Omental fat pad (tissue), 4 donors: ENCODE measurements around the gene POTEB. TPM values are rescaled to one million over a fixed set of nuclear protein-coding genes. Genes with fewer than 3 reads are reported as not detected.
"Not testable (repeated sequence)": the region's sequence is repeated elsewhere in the genome, so short reads cannot be mapped to it uniquely, and the experiment has no call there.

ENCODE experiments used
- ATAC-seq: fragments of 150-250 bp; one replicate; pipeline ENCODE4 v1.9.1; 2016; ENCODE audit warnings: mild to moderate bottlenecking, moderate library complexity; ENCODE audit not compliant: low FRiP score
- DNase-seq: peaks from one replicate; pipeline ENCODE4 v3.0.0-alpha.2; 2019; ENCODE audit warnings: low spot score
- small RNA-seq: library from RNA; depleted of rRNA; stranded (forward); fragments of <200 nt; gene quantifications from one replicate; pipeline ENCODE3, GENCODE V24; 2016
- total RNA-seq, 4 donors: library from RNA; depleted of rRNA; stranded (reverse); fragments of >200 nt; gene quantifications; one replicate each; pipeline ENCODE4 v1.1.0, GENCODE V29; 2016

POTEB gene
- not detected for total RNA-seq

DNA sequence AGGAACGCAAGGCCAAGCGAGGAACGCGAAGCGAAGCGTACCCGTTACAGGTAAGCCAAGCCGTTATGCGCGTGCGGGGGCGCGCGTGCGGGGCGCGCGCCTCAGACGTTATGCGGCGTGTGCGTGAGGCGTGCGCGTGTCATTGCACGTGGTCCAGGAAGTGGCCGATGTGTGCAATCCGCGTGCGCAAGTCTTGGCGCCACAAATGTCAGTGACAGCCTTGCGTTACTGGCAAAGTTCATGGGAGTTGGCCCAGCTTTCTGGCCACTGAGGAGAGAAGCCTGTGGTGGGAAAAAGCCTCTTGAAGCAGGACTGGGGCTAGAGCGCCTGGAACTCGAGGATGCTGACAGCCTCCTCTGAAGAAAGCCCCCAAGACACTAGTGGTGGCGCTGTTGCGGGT is at the start of gene POTEB:
Gene POTEB (minus strand): TSS at position 101 of the 400 bp plus-strand sequence. CDS start 489 bp downstream, outside the sequence.
- not testable (repeated sequence) for DNase-seq, ATAC-seq

DNA sequence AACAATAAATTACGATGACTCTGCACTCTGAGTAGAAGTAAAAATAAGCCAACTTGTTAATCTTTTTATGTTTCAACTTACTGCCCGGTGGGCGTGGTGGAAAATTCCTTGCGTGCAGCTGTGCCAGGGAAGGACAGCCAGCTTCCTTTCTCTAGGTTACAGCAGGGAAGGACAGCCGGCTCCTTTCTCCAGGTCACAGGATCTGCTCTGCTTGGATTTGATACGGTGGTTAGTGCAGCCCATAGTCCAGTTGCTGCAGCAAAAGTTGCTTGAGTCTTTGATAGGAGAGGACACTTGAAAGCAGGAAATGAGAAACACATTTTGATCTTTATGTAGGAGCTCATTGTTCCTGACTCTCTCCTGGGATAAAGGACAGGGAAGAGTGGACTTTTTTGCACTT is 13.4 kb upstream of the POTEB start:
- not testable (repeated sequence) for DNase-seq, ATAC-seq

DNA sequence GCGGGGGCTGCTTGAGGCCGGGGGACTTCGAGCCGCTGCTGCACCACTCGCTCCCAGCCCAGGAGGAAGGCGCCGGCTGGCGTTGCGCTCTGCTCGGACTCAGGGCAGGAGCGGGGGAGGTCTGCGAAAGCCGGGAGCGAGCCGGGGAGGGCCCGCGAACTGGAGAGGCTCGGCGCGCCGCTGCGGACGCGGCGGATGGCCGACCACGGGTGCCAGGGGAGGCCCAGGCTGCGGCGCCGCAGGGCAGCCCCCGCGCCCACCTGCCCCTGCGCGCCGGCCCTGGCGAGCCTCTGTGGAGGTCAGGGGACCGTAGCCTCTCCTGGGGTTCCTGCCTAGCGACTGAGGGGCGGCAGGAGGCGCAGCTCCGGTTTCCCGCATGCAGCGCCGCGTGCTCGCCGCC is 12.0 kb upstream of the POTEB start:
- ATAC-seq: not testable (repeated sequence)

DNA sequence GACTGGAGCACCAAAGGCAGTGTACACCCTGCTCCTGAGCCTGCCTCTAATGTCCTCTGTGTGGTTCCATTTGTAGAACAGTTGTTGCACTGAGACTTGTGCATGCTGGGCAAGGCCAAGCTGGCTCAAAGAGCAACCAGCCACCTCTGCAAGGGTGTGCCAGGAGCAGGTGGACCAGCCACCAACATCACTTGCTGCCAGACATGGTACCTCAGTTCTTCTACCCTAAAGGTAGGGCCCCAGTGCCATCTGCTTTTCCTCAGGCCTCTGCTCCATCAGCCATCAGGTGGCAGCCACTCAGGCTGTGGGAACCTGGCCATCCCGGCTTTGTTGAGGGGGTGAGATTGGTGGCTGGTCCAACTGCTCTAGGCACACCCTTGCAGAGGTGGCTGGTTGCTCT is 38.7 kb downstream of the POTEB start:
- DNase-seq: not testable (repeated sequence)

More for the DNA sequence above, 12.0 kb upstream of the POTEB start:
- not testable (repeated sequence) for DNase-seq

More for the DNA sequence above, 38.7 kb downstream of the POTEB start:
- not testable (repeated sequence) for ATAC-seq

Small RNA genes lying within 50 kb of the gene (small RNA-seq; reads per million reads assigned to genes)
- gene MIR3118-4 (not detected), gene RNU6-631P (not detected)

Other genes starting within 250 kb of the POTEB start
- gene OR4M2, start 202.8 kb upstream of the POTEB start, total RNA-seq: not detected